SJCRH30 (cell line): ENCODE data around the gene NFYA. TPM values are rescaled to one million over a fixed set of nuclear protein-coding genes. Genes with fewer than 3 reads are reported as not detected.
A peak's percentile ranks its signal among the peaks of the same experiment; 100 is the strongest.

ENCODE experiments used
- DNase-seq, 2 experiments: peaks; one replicate each; pipeline ENCODE4 v3.0.0-alpha.2; 2015 to 2020
- H3K27ac ChIP-seq: fragments of 250-450 bp; sonication (Bioruptor Pico); 2 replicates; pipeline ENCODE4 v1.5.1; 2020; ENCODE audit warnings: mild to moderate bottlenecking, moderate library complexity
- H3K27me3 ChIP-seq: fragments of 250-450 bp; sonication (Bioruptor Pico); 2 replicates; pipeline ENCODE4 v1.5.1; 2020; ENCODE audit warnings: mild to moderate bottlenecking, moderate library complexity
- H3K36me3 ChIP-seq: fragments of 250-450 bp; sonication (Bioruptor Pico); 2 replicates; pipeline ENCODE4 v1.5.1; 2020; ENCODE audit warnings: mild to moderate bottlenecking, moderate library complexity
- H3K4me1 ChIP-seq: fragments of 250-450 bp; sonication (Bioruptor Pico); 2 replicates; pipeline ENCODE4 v1.5.1; 2020; ENCODE audit warnings: mild to moderate bottlenecking, moderate library complexity
- H3K4me3 ChIP-seq: fragments of 250-450 bp; sonication (Bioruptor Pico); 2 replicates; pipeline ENCODE4 v1.5.1; 2020; ENCODE audit warnings: mild to moderate bottlenecking, moderate library complexity
- H3K9me3 ChIP-seq: fragments of 250-450 bp; sonication (Bioruptor Pico); replicated peaks from 2 replicates; pipeline ENCODE4 v1.5.1; 2020; ENCODE audit warnings: mild to moderate bottlenecking, moderate library complexity
- total RNA-seq: library from RNA; depleted of rRNA; stranded (reverse); fragments of >200 nt; shearing (Covaris generic); gene quantifications from 2 replicates; pipeline ENCODE4 v1.2.3, GENCODE V29; 2014

Gene NFYA
- total RNA-seq, 1 experiment from 2014 or later = 32.4 TPM

GRCh38 chr6:41055149-41055548 is 17.6 kb upstream of the NFYA start:
- peaks cover 48% of the 10 kb centered on the region for H3K4me1 ChIP-seq
- peak; percentile 63 to 79 for DNase-seq
- no peaks in the 10 kb centered on the region for H3K36me3 ChIP-seq
- no peaks in the 10 kb centered on the region for H3K27me3 ChIP-seq
- peak overlapping the region; percentile 34 for H3K27ac ChIP-seq
- no peak overlapping the region for H3K4me3 ChIP-seq
- no peaks in the 10 kb centered on the region for H3K9me3 ChIP-seq

GRCh38 chr6:41056768-41057490 is 15.8 kb upstream of the NFYA start:
- no peak overlapping the region for H3K27ac ChIP-seq
- H3K4me3 ChIP-seq = no peak overlapping the region
- no peaks in the 10 kb centered on the region for H3K9me3 ChIP-seq
- DNase-seq = no peak
- H3K4me1 ChIP-seq = peaks cover 39% of the 10 kb centered on the region
- H3K36me3 ChIP-seq = peaks cover 5% of the 10 kb centered on the region; the same call in 1 of the 2 replicates
- H3K27me3 ChIP-seq = no peaks in the 10 kb centered on the region

- Histone ChIP-seq H3K9me3 (no peaks in the 10 kb centered on the region), H3K27ac (no peak overlapping the region), H3K27me3 (no peaks in the 10 kb centered on the region), H3K36me3 (peaks cover 10% of the 10 kb centered on the region), H3K4me1 (peaks cover 22% of the 10 kb centered on the region), H3K4me3 (no peak overlapping the region)
- no peak for DNase-seq
These were observed 14.0 kb upstream of the NFYA start for GRCh38 chr6:41058783-41059181.

GRCh38 chr6:41059556-41059955 is 13.2 kb upstream of the NFYA start:
- no peaks in the 10 kb centered on the region for H3K9me3 ChIP-seq
- DNase-seq = no peak
- peaks cover 20% of the 10 kb centered on the region for H3K4me1 ChIP-seq

GRCh38 chr6:41061196-41061726 is 11.5 kb upstream of the NFYA start:
- peaks cover 6% of the 10 kb centered on the region; the same call in 1 of the 2 replicates for H3K4me1 ChIP-seq
- no peaks in the 10 kb centered on the region for H3K9me3 ChIP-seq
- H3K36me3 ChIP-seq = peaks cover 12% of the 10 kb centered on the region
- no peaks in the 10 kb centered on the region for H3K27me3 ChIP-seq
- no peak overlapping the region for H3K27ac ChIP-seq
- H3K4me3 ChIP-seq = no peak overlapping the region
- no peak for DNase-seq

More at GRCh38 chr6:41059556-41059955, 13.2 kb upstream of the NFYA start:
- Histone ChIP-seq H3K27me3 (no peaks in the 10 kb centered on the region), H3K27ac (no peak overlapping the region), H3K36me3 (peaks cover 10% of the 10 kb centered on the region), H3K4me3 (no peak overlapping the region)

GRCh38 chr6:41062056-41062455 is 10.7 kb upstream of the NFYA start:
- H3K27me3 ChIP-seq = no peaks in the 10 kb centered on the region
- peaks cover 13% of the 10 kb centered on the region for H3K36me3 ChIP-seq
- no peaks in the 10 kb centered on the region for H3K9me3 ChIP-seq
- peaks cover 6% of the 10 kb centered on the region; the same call in 1 of the 2 replicates for H3K4me1 ChIP-seq
- H3K27ac ChIP-seq = no peak overlapping the region
- no peak overlapping the region for H3K4me3 ChIP-seq
- no peak for DNase-seq

GRCh38 chr6:41063884-41064285 is 8.9 kb upstream of the NFYA start:
- peak; percentile 38 to 69 for DNase-seq
- Histone ChIP-seq H3K27me3 (no peaks in the 10 kb centered on the region), H3K4me3 (no peak overlapping the region), H3K4me1 (peaks cover 6% of the 10 kb centered on the region; the same call in 1 of the 2 replicates), H3K27ac (peak overlapping the region; percentile 21; the same call in 1 of the 2 replicates), H3K36me3 (peaks cover 15% of the 10 kb centered on the region), H3K9me3 (no peaks in the 10 kb centered on the region)

DNA sequence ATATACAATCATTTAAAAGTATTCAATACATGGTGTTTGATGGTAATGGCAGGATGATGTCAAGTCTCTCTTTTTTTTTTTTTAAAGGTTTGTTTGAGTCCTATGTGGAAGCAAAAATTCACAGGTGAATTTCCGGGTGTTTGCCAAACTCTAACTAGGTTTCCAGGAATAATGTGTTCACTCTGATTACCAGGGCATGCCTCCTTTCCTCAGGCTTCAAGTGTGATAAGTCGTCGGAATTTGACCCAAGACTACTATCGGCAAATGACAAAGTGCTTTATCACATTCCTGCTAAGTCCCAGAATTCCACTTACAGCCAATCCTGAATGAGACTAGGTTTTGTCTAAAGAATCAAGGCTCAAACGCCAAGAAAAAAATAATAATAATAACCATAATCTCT is 7.9 kb upstream of the NFYA start:
- H3K27ac ChIP-seq = no peak overlapping the region

GRCh38 chr6:41065550-41066026 is 7.2 kb upstream of the NFYA start:
- DNase-seq = no peak
- Histone ChIP-seq H3K27me3 (no peaks in the 10 kb centered on the region), H3K36me3 (peaks cover 14% of the 10 kb centered on the region), H3K9me3 (no peaks in the 10 kb centered on the region), H3K4me3 (no peak overlapping the region), H3K27ac (no peak overlapping the region), H3K4me1 (peaks cover 6% of the 10 kb centered on the region; the same call in 1 of the 2 replicates)

More for the DNA sequence above, 7.9 kb upstream of the NFYA start:
- H3K9me3 ChIP-seq = no peaks in the 10 kb centered on the region
- peaks cover 6% of the 10 kb centered on the region; the same call in 1 of the 2 replicates for H3K4me1 ChIP-seq
- no peak for DNase-seq
- no peaks in the 10 kb centered on the region for H3K27me3 ChIP-seq
- peaks cover 15% of the 10 kb centered on the region for H3K36me3 ChIP-seq
- H3K4me3 ChIP-seq = no peak overlapping the region

DNA sequence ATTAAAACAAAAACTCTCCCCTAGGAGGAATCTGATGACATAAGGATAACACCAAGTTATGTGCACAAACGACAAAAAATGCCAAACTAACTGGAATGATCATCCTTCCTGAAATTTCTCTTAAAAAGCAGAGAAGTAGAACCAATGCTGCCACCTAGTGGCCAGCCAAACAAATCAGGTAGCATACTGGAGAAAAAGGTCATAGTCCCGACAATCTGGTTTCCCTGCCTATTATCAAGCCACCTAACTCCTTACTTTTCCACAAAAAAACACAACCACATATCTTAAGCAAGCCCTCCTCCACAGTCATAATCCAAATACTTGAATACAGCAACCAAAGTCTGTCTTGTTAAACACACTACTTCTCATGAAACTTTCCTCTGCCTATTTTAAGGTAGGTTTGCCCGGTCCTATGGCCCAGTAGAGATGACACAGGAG is 5.9 kb upstream of the NFYA start:
- no peaks in the 10 kb centered on the region for H3K27me3 ChIP-seq
- peaks cover 10% of the 10 kb centered on the region for H3K36me3 ChIP-seq
- H3K4me1 ChIP-seq = peaks cover 6% of the 10 kb centered on the region; the same call in 1 of the 2 replicates
- no peaks in the 10 kb centered on the region for H3K9me3 ChIP-seq
- peak; percentile 65 to 86 for DNase-seq
- no peak overlapping the region for H3K27ac ChIP-seq
- no peak overlapping the region for H3K4me3 ChIP-seq

- H3K36me3 ChIP-seq = peaks cover 3% of the 10 kb centered on the region; the same call in 1 of the 2 replicates
- H3K4me3 ChIP-seq = peak overlapping the region; percentile 96
- no peak for DNase-seq
- no peaks in the 10 kb centered on the region for H3K27me3 ChIP-seq
- H3K9me3 ChIP-seq = no peaks in the 10 kb centered on the region
- peaks cover 4% of the 10 kb centered on the region; the same call in 1 of the 2 replicates for H3K4me1 ChIP-seq
- peak overlapping the region; percentile 87 for H3K27ac ChIP-seq
These were observed 1.3 kb upstream of the NFYA start for GRCh38 chr6:41071501-41071922.

DNA sequence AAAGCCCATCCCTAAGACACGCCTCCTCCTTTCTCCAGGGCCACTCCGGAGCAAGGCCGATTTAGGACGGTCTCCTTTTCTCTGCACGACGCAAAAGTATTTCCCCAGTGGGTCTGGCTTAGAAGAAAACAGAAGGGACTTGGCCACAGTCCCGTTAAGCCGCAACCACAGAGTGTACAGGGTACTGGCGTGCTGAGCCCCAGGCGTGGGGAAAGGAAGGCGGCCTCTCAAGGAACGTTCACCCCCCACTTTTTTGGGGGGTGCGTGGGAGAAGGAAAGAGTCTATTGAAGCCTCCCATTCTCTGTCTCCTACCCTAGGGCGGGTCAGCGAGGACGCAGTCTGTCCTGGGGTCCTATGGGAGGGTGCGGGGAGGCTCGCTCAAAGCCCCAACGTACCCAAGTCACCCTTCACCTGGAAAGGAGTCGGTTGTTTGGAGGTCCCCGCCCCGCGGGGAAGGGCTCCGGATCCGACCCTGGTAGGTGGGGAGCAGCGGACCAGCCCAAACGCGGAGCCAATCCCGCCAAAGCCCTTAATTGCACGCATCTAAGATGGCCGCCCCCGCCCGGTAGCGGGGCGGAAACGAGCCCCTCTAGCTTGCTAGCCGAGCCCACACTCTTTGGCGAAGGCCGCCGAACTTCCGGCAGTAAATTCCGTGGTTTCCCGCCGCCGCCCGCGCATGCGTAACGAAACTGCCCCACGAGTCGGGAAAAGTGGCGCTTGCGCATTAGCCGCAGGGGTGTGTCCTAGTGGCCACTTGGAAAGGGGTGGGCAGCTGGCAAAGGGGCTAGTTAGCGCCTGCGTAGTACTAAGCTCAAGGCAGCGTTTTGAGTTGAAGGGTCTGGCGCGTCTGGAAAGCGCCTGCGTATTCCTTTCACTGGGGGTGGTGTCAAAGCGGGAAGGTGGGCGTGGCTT is 595 bp upstream of the NFYA start, which contains the start of gene OARD1:
TSS of gene OARD1 (minus strand) at position 434 of the 913 bp plus-strand sequence. CDS start 722 bp downstream, outside the sequence.
- Histone ChIP-seq H3K4me1 (peaks cover 4% of the 10 kb centered on the region; the same call in 1 of the 2 replicates), H3K4me3 (peak within 1 kb of the TSS; percentile 96), H3K27ac (peak within 1 kb of the TSS; percentile 87), H3K36me3 (peaks cover 1% of the 10 kb centered on the region; the same call in 1 of the 2 replicates), H3K27me3 (no peaks in the 10 kb centered on the region), H3K9me3 (no peaks in the 10 kb centered on the region)
- DNase-seq = peak; percentile 99 to 100

- Histone ChIP-seq H3K9me3 (no peaks in the 10 kb centered on the region), H3K36me3 (no peaks in the 10 kb centered on the region), H3K27ac (peak overlapping the region; percentile 87), H3K4me1 (peaks cover 4% of the 10 kb centered on the region; the same call in 1 of the 2 replicates), H3K27me3 (no peaks in the 10 kb centered on the region), H3K4me3 (peak overlapping the region; percentile 96)
- peak; percentile 83 to 85 for DNase-seq
These were observed 611 bp downstream of the NFYA start for GRCh38 chr6:41073203-41073967.
